ENCODE measurements around the gene SPPL3.

SPPL3 gene

DNA sequence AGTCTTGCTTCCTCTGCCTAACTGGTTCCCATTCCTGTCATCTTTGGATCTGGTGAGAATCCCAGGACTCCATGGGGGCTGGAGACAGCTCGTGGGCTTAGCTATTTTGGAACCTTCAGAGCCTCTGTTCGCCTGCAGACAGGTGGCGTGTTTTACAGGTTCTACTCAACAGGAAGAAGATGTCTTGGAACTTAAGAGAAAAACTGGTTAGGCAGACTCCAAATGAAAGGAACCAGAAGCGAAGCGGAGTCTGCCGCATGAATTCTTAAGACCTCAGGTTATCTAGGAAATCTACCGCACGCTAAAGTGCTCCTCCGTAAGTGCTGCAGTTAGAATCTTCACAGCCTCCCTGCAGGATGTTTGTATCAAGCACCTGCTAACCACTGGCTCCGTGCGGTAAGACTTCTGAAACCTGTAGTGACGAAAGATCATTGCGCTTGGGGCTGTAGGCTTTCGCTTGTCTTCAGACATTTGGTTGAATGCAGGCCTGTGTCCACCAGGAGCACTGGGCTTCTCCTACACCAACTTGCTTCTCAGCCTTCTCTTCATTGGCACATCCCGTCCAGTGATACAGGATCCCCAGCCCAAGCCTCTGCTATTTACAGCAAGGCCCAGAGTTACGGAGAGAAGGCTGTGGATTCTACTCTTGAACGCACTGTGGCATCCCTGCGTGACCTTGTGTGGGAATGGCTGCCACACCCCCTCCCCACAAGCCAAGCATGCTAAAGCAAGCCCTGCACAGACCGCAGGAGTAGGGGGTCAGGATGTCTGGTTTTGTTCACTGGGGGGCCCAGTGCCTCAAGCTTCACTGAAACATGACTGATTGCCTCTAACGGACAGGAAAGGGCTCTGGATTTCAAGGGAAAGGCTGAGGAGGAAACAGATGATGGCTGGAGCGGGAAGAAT is 143.6 kb downstream of the SPPL3 start:
- H3K27ac ChIP-seq: no peak overlapping the region
- TF ChIP-seq ZFX (IDR thresholded peaks at IDR 0.05): no peak
- TF ChIP-seq, protein P1, sequence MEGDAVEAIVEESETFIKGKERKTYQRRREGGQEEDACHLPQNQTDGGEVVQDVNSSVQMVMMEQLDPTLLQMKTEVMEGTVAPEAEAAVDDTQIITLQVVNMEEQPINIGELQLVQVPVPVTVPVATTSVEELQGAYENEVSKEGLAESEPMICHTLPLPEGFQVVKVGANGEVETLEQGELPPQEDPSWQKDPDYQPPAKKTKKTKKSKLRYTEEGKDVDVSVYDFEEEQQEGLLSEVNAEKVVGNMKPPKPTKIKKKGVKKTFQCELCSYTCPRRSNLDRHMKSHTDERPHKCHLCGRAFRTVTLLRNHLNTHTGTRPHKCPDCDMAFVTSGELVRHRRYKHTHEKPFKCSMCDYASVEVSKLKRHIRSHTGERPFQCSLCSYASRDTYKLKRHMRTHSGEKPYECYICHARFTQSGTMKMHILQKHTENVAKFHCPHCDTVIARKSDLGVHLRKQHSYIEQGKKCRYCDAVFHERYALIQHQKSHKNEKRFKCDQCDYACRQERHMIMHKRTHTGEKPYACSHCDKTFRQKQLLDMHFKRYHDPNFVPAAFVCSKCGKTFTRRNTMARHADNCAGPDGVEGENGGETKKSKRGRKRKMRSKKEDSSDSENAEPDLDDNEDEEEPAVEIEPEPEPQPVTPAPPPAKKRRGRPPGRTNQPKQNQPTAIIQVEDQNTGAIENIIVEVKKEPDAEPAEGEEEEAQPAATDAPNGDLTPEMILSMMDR (conservative IDR thresholded peaks at IDR 0.05): no peak

DNA sequence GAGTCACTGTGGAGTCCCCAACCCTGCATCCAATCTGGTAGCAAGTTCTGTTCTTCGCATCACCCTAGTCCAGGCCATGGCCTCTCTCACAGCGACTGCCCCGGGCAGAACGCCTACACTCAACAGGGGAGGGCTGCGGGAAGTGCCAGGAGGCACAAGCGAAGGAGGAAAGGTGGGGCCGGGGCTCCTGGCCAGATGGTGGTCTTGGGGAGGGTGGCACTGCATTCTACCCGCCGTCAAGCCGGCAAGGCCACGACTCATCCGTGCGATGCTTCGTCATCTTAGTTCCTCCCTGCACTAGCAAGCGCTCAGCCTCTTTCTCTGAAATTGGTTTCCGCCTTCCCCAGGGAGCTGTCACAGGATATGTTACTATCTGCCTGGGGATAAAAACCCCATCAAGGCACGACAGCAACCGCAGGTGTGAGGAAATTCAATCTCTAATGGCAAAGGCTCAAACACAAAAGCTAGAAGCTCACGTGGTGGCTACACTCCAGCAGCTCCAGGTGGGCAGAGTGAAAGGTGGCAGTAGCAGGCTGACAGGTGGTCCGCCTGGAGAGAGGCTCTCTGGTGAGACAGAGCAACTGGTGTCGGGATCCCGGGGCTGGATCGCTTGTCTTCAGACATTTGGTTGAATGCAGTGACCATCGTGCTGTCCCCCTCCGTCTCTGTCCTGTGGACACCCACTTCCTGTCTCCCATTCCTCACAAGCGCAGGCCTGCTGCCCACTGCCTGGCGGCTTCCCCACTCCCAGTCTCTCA is 144.4 kb downstream of the SPPL3 start:
- TF ChIP-seq ZFX (IDR thresholded peaks at IDR 0.05): no peak
- TF ChIP-seq, protein P1 (conservative IDR thresholded peaks at IDR 0.05): no peak
- no peak overlapping the region for H3K27ac ChIP-seq

DNA sequence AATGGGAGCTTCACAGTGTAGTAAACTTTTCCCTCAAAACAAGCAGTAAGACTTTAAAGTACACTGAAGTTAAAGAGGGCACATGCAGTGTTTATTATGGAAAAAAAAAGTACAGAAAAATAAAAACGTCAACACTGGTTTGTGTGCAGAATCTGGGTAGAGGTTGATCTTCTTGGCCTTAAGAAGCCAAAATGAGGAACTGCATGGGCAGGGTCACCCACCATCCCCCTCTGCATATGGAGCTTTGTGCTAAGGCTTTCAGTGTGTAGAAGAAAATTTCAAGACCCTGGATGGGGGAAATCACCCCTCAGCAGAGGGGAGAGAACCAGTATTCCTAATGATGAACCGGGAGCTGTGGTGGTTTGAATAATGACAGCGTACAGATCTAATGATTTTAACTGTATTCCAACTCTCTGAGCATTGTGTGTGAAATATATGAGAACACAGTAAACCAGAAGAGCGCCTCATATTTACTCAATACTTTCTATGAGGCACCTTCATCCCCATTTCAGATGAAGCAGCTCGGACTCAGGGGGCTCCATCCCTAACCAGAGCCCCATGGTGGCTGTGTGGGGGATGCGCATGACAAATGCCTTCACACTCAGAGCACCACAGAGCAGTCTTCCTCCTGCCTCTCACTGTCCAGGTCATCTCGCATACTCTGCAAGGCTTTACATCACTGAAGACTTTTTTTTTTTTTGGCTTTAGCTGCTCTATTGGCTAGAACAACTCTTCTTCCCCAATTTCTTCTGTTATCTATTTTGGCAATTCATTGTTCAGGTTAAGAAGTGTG is 145.2 kb downstream of the SPPL3 start:
- TF ChIP-seq, protein P1 (conservative IDR thresholded peaks at IDR 0.05): no peak
- TF ChIP-seq ZFX (IDR thresholded peaks at IDR 0.05): no peak
- no peak overlapping the region for H3K27ac ChIP-seq

DNA sequence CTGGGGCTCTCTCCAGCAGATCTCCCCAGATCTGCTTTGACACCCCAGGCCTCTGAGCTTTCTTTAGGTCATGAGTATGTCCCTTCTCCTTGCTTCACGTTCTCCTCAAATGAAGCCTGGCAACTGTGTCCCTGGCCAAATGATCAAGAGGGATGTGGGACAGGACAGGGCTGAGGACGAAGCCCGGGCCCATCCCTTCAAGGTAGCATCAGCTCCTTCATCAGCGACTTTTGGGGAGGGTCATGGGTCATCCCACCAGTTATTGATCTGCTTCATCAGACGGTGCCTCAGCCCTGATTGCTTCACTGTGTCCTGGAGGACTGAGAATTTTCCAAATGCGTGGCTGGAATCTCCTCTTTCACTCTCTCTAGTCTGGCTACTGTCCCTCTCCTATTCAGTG is 146.2 kb downstream of the SPPL3 start:
- no peak overlapping the region for H3K27ac ChIP-seq
- TF ChIP-seq ZFX (IDR thresholded peaks at IDR 0.05): no peak
- TF ChIP-seq, protein P1 (conservative IDR thresholded peaks at IDR 0.05): no peak

DNA sequence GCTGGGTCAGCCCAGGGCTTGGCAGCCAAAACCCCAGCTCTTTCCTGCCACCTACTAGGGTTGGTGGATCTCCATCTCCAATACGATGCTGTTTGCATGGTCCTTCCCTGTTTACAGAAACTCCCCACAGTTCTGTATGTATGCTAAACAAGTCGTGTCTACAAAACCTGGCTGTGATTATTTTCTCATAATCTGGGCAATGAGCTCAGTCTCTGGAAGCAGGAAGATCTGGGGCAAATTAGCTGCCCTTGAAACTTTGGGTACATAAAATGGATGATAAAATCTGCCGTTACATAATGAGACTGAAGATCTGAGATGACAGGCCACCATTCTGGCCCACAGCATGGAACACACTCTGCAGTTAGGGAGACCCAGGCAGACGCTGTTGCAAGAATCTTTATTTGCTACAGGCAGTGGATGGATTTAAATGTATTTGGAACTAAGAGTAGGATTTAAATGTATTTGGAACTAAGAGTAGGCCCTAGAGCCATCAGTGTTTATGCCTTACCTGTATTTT is 146.9 kb downstream of the SPPL3 start:
- no peak overlapping the region for H3K27ac ChIP-seq

DNA sequence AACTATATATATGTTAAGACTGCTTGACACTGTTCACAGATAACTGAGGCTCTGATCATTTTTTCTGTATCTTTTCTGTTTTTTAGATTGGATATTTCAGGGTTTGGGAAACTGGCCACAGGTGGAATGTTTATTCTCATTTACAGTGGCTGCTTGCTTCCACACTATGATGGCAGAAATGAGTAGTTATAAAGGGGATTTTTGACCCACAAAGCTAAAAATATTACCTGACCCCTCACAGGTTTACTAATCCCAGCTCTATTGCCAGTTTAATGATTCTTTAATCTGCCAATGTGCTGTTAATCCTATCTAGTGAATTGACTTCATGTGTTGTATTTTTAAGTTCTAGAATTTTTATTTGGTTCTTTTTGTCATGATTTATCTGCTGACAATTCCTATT is 148.9 kb downstream of the SPPL3 start:
- no peak overlapping the region for H3K27ac ChIP-seq
- no peak for TF ChIP-seq ZFX (IDR thresholded peaks at IDR 0.05)
- TF ChIP-seq, protein P1 (conservative IDR thresholded peaks at IDR 0.05): no peak

More for the DNA sequence above, 146.9 kb downstream of the SPPL3 start:
- no peak for TF ChIP-seq ZFX (IDR thresholded peaks at IDR 0.05)
- TF ChIP-seq, protein P1 (conservative IDR thresholded peaks at IDR 0.05): no peak

All from C4-2B (cell line).